Stimulated activated CD4-positive, alpha-beta T cell treated with anti-CD3 and anti-CD28 coated beads, Interleukin-4, amount 100 ng/mL, for 24 hours (primary cell): ENCODE measurements around the gene CLCNKB.
"Not testable (repeated sequence)": the region's sequence is repeated elsewhere in the genome, so short reads cannot be mapped to it uniquely, and the experiment has no call there.

Experiments used
- DNase-seq: peaks from one replicate; pipeline ENCODE4 v3.0.0-alpha.2; 2020

The CLCNKB gene

DNA sequence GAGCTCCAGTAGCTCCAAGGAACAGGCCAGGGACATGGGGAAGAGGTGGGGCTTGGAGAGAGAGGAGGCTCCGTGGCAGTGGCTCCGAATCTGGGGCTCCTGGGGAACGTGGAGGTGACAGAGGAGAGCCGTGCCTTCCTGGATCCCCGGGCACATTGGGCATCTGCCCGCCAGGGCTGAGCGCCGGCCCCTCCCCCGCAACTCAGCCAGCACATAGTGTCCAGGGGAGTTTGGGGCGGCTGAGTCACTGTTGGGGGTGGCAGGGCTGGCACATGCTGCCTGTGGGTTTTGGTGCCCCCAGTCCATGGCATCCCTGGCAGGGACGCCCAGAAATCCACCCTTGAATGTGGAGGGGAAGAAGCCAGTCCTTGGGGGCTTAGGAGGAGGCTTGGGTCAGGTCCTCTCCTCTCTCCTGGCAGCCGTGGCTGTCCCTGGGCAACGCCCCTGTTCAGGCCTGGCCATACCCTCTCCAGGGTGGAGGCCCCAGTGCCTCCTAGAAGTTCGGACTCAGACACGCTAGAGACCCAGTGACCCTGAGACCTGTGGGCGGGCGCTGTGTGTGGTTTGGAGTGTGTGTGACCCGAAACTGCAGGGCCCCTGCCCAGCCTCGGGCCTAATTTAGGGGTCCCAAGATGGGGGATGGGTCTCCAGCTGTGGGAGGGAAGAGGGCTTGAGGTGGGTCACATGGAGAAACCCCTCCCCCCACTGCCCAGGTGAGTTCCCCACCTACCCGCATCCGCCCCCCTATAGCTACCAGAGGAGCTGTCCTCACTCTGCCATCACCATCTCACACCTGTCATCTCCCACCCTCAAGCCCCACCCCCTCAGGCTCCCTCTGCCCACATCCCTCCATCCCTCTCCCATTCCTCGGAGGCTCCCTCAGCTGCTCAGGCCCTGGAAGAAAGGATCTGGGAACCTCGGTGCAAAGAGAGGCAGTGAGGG lies 27.4 kb upstream of the CLCNKB start:
- DNase-seq, result no peak

DNA sequence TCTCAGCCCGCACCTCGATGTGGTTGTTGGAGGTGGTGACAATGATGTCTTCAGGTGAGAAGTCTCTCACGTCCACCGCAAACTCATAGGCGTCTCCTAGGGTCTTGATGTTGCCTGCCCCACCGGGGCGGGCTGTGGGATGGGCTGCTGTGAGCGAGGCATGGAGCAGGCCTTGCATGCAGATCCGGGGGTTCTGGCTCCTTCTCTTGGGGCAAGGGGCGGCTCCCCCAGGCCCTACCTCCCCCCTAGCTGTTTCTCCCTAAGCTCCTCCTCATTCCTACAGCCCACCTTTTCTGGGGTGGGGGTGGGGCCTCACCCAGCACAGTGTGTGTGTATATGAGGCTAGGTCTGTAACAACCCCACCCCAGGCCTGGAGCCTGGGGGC lies 26.5 kb upstream of the CLCNKB start:
- no peak for DNase-seq

DNA sequence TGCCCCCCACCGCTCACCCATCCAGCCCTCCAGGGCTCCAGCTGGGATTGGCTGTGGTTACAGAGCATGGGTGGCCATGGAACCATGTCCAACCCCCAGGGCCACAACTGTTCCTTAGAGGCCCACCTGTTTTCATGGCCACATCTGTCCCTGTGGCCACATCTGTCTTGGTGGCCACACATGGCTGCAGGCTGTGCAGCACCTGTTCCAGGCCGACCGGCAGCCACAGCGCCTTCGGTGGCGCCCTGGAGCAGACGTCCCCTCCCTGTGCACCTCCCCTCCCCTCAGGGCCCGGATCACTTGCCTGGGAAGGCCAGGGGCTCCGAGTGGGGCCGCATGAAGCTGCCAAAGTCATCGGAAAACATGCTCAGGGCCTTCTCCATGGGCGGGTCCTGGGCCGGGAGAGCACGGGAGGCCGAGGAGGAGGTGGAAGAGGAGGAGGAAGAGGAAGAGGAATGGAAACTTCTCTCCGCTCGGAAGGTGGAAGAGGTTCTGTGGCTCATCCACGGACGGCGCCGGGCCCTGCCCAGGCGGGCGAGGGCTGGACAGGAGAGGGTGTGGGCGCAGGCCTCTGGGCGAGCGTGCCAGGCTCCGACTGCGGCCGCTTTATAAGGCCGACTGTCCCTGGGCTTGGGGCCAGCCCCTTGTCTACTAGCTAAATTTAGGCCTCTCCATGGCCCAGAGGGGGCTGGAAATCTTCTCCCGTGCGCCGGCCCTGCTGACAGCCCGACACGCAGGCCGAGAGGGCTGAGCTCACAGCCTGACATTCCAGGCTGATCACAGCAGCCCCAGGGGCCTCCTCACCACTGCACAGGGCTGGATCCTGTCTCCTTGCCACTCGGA lies 25.9 kb upstream of the CLCNKB start, which contains the start of gene HSPB7:
HSPB7 (minus strand) TSS at position 583 of the 843 bp plus-strand sequence; CDS start at position 503, 80 bp downstream.
- no peak for DNase-seq

DNA sequence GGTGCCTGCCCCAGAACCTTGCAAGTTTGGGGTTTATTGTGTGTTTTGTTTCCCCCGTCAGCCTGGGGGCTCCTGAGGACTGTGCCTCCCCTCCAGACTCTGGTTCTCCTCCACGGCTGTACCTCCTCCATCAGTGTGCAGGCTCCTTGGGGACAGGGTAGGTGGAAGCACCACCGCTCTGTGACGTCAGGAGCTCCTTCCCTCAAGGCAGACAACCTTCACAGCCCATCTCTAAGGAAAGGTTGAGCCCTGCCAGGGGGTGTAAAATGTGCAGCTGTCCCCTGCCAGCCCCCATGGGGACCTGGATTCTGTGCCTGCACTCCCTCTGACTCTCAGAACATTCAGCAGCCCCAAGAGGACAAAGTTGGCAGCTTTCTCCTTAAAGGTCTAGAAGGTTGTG lies 25.3 kb upstream of the CLCNKB start:
- DNase-seq, result no peak

DNA sequence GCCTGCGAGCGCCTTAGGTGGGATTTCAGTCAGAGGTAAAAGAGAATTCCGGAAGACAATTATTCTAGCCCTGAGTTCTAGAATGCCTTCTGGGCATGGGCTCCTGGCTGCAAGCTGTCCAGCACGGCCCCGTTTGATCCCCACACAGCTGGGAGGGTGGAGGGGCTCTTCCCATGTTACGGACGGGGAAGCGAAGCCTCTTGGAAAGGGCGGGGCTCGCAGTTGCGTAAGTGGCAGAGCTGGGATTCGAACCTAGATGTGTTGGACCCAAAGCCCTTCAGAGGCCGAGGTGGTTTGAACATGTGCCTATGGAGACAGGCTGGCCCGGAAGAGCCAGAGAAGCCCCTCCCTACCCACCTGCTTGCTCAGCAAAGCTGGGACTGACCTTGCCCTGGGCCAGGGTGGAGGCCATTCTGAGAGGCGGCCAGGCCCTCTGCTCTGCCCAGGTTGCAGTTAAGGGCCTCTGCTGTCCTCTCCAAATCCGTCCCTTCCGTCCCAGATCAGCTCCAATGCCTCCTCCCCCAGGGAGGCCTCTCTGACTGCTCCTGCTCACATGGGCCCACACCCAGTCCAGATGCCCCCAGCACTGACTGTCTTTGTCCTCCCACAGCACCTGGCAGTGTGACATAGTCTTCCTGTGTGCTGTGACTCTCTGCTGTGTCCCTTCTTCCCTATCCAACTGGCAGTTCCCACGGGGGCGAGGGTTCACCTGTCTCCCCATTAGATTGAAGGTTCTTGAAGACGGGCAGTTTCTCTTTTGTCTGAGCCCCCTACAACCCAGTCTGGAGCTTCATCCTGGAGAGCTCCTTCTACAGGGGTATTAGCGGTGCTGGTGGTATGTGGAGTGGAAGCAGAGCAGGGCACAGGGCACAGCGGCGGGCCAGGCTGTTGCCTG lies 24.6 kb upstream of the CLCNKB start:
- no peak for DNase-seq

DNA sequence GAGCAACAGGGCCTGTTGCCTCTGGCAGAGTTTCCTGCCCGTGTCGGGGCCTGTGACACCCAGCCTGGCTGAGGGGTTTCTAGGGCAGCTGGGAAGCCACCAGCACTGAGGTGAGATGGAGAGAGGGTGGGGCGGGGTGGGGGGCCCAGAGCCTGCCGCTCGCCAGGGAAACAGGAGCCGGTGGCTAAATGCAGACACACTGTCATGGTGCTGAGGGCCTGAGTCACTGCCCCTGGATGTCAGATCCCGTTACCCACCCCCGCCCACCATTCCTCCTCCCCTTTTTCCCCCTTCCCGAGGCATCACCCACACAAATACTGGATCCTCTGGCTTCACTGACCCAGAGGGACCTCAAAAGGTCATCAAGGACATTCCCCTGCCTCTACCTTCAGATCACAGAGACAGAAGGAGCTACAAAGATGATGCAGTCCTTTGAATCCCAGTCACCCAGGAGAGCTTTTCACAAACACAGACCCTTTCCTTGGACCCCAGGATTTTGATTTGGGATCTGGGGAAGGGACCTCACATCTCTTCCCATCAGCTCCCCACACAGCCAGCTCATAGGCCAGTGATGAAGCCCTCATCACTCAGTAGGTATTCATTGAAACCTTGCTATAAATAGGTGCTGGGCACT lies 23.8 kb upstream of the CLCNKB start:
- DNase-seq, result no peak

DNA sequence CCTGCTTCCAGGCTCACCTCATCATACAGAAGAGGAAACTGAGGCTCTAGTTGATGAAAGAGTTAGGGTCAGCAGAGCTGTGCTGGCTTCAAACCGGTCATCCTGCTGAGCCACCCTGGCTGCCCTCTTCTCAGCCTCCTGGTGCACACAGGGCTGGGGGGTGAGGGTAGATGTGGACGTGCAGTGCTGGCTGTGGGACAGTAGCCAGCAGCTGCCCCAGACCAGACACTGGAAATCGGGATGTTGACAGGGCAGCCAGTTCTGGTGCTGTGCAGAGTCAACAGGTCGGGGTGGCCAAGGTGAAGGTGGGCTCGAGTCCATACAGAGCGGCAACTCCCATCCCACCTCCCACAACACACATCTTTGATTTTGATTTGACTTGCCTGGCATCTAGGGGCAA lies 23.3 kb upstream of the CLCNKB start:
- DNase-seq, result no peak

DNA sequence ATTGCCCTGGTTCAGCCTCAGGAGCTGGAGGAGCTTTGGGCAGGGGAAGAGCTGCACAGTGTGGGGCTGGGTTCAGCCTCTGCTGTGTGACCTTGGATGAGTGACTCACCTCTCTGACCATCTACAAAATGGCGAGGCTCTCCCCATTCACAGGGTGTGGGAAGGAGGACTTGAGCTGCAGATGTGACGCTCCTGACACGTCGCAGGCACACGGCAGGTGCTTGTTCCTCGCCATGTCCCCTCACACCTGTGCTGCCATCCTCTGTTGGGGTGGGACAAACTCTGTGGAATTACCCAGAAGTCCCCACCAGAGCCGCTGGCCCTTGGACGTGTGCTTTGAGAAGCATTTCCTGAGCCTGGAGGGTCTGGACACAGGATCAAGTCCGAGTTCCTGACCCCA lies 22.7 kb upstream of the CLCNKB start:
- not testable (repeated sequence) for DNase-seq

DNA sequence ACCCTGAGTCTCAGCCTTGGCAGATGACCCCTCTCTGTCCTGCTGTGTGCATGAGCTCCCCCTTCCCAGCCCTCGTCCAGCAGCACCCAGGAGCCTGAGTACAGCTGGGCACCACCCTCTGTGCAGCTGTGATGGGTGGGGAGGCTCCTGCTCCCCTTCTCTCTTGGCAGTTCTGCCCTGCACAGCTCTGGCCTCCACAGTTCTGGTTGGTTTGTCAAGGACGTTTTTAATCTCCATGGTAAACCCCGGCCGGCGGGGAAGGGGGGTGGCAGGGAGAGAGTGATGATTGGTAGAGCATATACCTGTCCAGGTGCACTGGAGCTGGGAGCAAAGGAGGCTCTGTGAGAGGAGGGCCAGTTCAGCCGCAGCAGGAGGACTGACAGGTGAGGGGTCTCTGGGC lies 21.9 kb upstream of the CLCNKB start, which contains the start of gene CLCNKA:
CLCNKA (plus strand) TSS at position 356 of the 400 bp plus-strand sequence. CDS start 584 bp downstream, outside the sequence.
- no peak for DNase-seq

DNA sequence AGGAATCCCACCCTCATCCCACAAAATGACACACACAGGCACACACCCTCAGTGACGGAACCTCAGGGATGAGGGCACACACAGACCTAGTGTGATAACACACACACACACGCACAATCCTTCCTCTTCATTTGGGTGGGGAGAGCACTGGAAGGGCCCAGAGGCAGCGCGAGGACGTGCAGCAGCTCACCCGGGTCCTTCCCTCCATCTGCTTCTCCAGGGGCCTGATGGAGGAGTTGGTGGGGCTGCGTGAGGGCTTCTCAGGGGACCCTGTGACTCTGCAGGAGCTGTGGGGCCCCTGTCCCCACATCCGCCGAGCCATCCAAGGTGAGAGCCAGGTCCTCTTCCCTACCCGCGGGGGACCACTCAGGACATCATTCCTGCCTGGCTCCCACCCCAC lies 21.2 kb upstream of the CLCNKB start:
- DNase-seq, result no peak

DNA sequence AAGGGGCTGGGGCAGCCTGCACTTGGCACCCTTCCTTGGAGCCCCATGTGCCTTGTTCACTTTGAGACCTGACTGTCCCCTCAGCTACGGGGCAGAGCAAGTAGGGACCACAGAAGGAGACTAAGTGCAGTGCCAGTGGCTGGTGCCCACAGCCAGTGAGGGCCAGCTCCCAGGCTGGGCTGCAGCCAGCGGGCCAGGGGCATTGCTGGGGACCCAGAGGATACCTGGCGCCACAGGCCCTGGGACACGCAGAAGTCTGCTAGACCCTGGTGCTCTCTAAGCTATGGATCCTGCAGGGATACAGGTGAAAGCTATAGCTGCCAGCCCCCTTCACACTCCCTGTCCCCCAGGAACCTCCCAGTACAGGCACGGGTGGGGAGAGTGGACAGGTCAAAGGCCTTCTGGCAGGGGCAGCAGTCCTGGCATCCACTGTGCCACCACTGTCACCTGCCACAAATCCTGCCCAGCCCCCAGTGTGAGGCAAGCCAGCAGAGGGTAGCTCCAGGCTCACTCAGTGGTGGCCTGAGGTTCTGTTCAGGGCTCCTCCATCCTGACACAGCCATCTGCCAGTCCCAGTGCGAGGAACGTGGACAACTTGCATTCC lies 20.4 kb upstream of the CLCNKB start:
- no peak for DNase-seq

DNA sequence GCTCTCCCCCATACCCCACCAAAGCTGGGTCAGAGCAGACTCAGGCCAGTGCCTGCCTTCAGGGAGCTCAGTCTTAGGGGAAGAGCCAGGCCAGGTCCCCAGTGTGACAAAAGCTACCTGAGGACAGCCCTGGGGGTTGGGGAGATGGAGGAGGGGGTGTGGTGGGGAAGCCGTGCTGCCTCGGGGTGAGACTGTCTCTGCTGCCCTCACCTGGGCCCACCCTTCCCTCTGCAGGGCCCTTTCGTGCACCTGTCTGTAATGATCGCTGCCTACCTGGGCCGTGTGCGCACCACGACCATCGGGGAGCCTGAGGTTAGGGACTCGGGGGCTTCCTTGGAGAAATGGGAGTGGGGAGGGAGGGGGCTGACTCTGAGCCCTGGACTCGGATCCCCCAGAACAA lies 17.3 kb upstream of the CLCNKB start:
- not testable (repeated sequence) for DNase-seq

DNA sequence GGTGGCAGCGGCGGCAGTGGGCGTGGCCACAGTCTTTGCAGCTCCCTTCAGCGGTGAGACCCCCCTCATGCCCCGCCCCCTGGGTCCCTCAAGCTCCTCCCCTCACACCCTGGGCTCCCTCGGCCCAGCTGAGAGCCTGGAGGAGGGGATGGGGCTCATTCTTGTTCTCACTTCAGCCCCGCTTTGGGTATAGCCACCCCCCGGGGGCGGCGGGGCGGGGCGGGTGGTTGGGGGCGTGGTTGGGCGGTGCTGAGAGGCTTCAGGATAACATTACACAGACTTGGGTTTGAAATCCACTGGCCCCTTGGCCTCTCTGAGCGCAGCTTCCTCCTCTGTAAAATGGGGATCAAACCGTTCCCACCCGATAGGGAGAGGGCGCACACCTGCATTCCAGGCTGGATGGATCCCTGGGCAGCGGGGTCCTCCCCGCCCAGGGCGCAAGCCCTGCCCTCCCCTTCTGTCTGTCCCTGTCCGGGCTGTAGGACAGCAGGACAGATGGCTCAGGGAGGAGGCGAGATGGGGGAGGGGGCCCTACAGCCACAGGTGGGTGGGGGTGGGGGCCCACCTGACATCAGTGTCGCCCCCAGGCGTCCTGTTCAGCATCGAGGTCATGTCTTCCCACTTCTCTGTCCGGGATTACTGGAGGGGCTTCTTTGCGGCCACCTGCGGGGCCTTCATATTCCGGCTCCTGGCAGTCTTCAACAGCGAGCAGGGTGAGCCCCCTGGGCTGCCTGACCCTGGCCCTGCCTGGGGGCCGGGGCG lies 16.7 kb upstream of the CLCNKB start:
- peak; percentile 30 for DNase-seq

DNA sequence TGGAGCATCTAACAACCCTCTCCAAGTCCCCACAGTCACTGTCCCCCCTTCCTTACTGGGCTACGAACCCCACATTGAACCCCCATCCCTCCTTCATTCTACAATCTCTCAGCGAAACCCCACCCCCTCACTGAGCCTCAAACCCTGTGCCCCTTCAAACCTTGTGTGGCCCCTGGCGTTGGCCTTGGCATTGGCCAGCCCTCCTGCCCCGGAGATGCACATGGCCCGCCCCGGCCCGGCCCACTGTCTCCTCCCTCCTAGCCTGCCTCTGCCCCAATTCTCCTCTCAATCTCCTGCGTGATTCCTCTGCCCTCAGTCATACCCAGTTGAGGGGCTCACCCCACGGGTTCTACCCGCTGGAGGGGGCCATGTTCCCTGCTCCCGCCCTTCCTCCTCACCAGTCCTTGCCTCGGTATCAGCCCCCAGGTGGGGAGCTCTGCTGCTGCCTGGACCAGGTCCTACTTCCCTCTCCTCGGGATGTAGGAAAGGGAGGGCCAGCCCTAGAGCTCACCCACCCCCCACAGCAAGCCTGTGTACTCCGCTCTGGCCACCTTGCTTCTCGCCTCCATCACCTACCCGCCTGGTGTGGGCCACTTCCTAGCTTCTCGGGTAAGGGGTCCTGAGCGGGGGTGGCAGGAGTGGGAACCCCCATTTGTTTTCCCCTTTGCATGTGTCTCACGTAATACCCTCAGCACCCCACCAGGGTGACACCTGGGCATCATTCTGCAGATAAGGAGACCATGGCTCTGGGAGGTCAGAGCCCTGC lies 15.2 kb upstream of the CLCNKB start:
- DNase-seq, result no peak

DNA sequence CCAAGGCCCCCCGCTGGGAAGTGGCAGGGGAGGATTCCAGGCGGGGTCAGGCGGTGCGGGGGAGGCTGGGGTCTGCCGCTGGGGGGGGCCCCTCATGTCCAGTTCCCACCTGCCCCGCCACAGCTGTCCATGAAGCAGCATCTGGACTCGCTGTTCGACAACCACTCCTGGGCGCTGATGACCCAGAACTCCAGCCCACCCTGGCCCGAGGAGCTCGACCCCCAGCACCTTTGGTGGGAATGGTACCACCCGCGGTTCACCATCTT lies 14.6 kb upstream of the CLCNKB start:
- not testable (repeated sequence) for DNase-seq

DNA sequence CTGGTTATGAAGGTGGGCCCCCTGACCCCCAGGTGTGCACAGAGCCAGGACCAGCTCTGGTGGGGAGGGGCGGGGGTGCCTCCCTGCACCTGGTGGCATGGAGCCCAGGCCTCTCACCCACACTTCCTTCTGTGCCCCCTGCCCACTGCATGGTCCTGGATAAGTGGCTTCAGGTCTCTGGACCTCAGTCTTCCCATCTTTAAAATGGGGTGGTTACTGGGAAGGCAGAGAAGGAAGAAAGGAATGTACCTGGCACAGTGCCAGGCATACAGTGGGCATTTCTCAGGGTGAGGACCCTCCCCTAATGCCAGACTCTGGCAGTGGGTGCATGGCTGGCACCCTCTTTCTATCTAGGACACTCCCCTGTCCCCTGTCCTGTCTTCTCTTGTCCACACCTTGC lies 14.3 kb upstream of the CLCNKB start:
- DNase-seq, result no peak

DNA sequence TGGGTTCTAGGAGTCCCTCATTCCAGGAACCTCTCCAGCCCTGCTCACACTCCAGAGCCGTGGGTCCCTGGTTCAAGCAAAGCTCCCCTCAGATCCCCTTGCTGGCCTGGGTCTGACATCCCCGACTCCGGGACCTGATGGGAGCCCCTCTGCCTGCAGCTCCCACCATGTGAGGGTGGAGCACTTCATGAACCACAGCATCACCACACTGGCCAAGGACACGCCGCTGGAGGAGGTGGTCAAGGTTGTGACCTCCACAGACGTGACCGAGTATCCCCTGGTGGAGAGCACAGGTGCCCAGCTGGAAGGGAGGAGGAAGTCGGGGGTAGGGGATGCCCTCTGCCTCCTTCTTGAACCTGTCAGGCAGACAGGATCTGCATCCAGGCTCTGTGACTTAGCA lies 12.0 kb upstream of the CLCNKB start:
- no peak for DNase-seq

DNA sequence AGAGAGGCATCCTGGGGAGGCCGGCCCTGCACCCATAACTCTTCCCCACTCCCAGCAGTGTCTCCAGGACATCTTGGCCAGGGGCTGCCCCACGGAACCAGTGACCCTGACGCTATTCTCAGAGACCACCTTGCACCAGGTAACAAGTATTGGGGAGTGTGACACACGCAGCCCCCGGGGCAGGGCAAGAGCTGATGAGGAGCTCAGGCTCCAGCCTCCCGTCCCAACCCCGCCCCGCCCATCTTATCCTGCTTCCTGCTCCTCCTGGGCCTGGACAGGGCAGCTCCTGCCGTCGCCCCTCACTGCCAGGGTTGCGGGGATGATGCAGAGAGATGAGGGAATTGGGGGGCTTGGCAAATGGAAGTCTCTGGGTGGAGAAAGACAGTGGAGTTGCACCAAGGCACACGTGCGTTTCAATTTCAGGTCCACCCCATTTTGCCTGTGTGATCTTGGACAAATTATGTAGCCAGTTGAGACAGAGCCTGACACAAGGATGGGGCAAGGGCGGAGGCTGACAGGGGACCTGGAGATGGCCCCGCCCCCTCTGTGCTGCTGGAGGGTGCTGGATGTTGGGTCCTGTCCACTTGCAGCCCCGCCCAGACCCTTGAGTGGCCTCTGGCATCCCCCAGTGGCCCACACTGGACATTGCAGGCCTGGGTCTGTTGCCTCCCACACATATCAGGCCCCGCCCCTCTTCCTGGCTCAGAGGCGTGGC lies 11.0 kb upstream of the CLCNKB start:
- peak; percentile 63 for DNase-seq

DNA sequence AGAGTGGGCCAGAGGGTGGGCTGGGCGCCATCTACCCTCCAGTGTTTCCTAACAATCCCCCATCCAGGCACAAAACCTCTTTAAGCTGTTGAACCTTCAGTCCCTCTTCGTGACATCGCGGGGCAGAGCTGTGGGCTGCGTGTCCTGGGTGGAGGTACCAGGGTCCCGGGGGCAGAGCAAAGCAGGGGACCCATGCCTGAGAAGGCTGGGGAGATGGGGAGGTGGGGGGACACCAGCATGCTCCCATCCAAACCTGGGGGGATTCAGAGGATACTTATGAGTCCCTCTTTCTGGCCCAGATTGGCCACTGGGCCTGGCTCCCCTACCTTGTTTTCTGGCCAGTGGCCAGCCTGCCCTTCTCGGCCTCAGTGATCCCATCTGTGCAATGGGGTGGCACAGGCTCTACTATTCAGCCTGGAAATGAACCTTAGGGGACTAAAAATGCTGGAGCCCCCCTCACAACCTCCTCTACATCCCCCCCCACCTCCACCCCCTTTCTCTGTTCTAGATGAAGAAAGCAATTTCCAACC lies 10.4 kb upstream of the CLCNKB start:
- not testable (repeated sequence) for DNase-seq
